ENCODE data around the gene DCLK1. TPM values are rescaled to one million over a fixed set of nuclear protein-coding genes. Genes with fewer than 3 reads are reported as not detected.

Gene DCLK1
- total RNA-seq, 4 donors from 2014 or later = 4.4 to 102 (median 13.3) TPM

DNA sequence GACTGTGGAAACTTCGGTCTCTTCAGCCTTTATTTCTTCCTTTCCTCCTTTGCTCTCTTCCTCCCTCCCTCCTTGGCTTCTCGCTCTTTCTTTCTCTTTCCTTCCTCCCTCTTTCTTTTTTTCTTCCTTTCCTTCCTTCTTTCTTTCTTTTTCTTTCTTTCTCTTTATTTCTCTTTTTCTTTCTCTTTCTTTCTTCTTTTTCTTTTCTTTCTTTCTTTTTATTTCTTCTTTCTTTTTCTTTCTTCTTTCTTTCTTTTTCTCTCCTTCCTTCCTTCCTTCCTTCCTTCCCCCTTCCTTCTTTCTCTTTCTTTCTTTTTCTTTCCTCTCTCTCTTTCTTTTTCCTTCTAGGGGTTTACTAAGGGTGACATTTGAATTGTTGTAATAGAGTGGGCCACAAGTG lies 364.5 kb downstream of the DCLK1 start:
- Histone ChIP-seq H3K9me3 (no peaks in the 10 kb centered on the region), H3K36me3 (no peaks in the 10 kb centered on the region), H3K27ac (no peak overlapping the region), H3K4me1 (no peaks in the 10 kb centered on the region), H3K4me3 (no peak overlapping the region), H3K27me3 (no peaks in the 10 kb centered on the region)
- no peak for DNase-seq
- intact Hi-C loops (cut with DNase I; ENCODE audit: low total_unique reads) = no loop called here
- TF ChIP-seq CTCF (IDR thresholded peaks at IDR 0.05) (no peak), POLR2A (IDR thresholded peaks at IDR 0.05) (no peak)

- DNase-seq = no peak
- Histone ChIP-seq H3K4me1 (no peaks in the 10 kb centered on the region), H3K4me3 (no peak overlapping the region), H3K36me3 (no peaks in the 10 kb centered on the region), H3K27ac (no peak overlapping the region), H3K9me3 (no peaks in the 10 kb centered on the region), H3K27me3 (no peaks in the 10 kb centered on the region)
- intact Hi-C loops (cut with DNase I; ENCODE audit: low total_unique reads) = no loop called here
- TF ChIP-seq POLR2A (IDR thresholded peaks at IDR 0.05) (no peak), CTCF (IDR thresholded peaks at IDR 0.05) (no peak)
These were observed 365.2 kb downstream of the DCLK1 start for GRCh38 chr13:35765941-35766340.

DNA sequence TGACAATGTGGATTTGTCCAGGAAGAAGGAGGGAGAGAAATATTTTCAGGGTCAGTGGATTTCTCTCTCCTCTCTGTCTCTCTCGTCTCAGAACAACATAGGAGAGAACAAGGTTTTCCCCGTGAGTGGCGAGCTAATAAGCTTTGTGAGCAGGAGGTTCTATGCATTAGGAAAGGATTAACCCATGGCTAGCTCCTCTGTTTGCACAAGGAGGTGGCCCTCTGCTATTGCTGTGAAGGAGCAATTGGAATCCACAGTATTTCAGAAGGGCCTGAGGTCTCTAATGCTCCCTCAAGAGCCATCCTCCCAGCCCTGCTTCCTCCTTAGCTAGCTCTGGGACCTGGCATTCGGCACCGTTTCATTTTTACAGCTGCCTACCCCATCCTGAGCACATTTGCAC lies 365.8 kb downstream of the DCLK1 start:
- Histone ChIP-seq H3K27ac (no peak overlapping the region), H3K27me3 (no peaks in the 10 kb centered on the region), H3K9me3 (no peaks in the 10 kb centered on the region), H3K36me3 (no peaks in the 10 kb centered on the region), H3K4me3 (no peak overlapping the region), H3K4me1 (no peaks in the 10 kb centered on the region)
- intact Hi-C loops (cut with DNase I; ENCODE audit: low total_unique reads) = no loop called here
- no peak for TF ChIP-seq POLR2A (IDR thresholded peaks at IDR 0.05)
- no peak for TF ChIP-seq CTCF (IDR thresholded peaks at IDR 0.05)
- DNase-seq = no peak

- no peak overlapping the region for H3K4me3 ChIP-seq
- TF ChIP-seq CTCF (IDR thresholded peaks at IDR 0.05) (no peak), POLR2A (IDR thresholded peaks at IDR 0.05) (no peak)
These were observed 366.7 kb downstream of the DCLK1 start for GRCh38 chr13:35764326-35765015.

GRCh38 chr13:35763782-35764123 lies 367.4 kb downstream of the DCLK1 start:
- Histone ChIP-seq H3K27ac (no peak overlapping the region), H3K36me3 (no peaks in the 10 kb centered on the region), H3K4me3 (no peak overlapping the region), H3K4me1 (no peaks in the 10 kb centered on the region), H3K27me3 (no peaks in the 10 kb centered on the region), H3K9me3 (no peaks in the 10 kb centered on the region)
- DNase-seq = no peak
- TF ChIP-seq CTCF (IDR thresholded peaks at IDR 0.05) (no peak), POLR2A (IDR thresholded peaks at IDR 0.05) (no peak)
- intact Hi-C loops (cut with DNase I; ENCODE audit: low total_unique reads) = no loop called here

More at GRCh38 chr13:35764326-35765015, 366.7 kb downstream of the DCLK1 start:
- H3K27me3 ChIP-seq = no peaks in the 10 kb centered on the region
- DNase-seq = no peak
- intact Hi-C loops (cut with DNase I; ENCODE audit: low total_unique reads) = no loop called here
- H3K4me1 ChIP-seq = no peaks in the 10 kb centered on the region
- H3K36me3 ChIP-seq = no peaks in the 10 kb centered on the region
- no peak overlapping the region for H3K27ac ChIP-seq
- H3K9me3 ChIP-seq = no peaks in the 10 kb centered on the region

Data from uterus (tissue), 4 donors.